ENCODE measurements around the gene ADD1.

ADD1 gene

DNA sequence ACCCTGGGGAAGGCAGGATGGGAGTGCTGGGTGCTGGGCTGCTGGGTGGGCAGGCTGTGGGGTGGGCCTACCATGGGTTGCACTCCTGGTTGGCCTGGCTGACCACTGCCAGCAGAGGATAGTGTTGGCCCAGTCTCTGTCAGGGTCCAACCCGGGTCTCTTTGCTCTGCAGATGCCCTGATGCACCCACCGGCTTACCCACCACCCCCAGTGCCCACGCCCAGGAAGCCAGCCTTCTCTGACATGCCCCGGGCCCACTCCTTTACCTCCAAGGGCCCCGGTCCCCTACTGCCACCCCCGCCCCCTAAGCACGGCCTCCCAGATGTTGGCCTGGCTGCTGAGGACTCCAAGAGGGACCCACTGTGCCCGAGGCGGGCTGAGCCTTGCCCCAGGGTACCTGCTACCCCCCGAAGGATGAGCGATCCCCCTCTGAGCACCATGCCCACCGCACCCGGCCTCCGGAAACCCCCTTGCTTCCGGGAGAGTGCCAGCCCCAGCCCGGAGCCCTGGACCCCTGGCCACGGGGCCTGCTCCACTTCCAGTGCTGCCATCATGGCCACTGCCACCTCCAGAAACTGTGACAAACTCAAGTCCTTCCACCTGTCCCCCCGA is 14.2 kb upstream of the ADD1 start:
- DNase-seq (ENCODE audit: low read depth): no peak
- H3K4me3 ChIP-seq (ENCODE audit: low read depth, low read length): no peak overlapping the region
- TF ChIP-seq, protein P1, sequence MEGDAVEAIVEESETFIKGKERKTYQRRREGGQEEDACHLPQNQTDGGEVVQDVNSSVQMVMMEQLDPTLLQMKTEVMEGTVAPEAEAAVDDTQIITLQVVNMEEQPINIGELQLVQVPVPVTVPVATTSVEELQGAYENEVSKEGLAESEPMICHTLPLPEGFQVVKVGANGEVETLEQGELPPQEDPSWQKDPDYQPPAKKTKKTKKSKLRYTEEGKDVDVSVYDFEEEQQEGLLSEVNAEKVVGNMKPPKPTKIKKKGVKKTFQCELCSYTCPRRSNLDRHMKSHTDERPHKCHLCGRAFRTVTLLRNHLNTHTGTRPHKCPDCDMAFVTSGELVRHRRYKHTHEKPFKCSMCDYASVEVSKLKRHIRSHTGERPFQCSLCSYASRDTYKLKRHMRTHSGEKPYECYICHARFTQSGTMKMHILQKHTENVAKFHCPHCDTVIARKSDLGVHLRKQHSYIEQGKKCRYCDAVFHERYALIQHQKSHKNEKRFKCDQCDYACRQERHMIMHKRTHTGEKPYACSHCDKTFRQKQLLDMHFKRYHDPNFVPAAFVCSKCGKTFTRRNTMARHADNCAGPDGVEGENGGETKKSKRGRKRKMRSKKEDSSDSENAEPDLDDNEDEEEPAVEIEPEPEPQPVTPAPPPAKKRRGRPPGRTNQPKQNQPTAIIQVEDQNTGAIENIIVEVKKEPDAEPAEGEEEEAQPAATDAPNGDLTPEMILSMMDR (IDR thresholded peaks at IDR 0.05; ENCODE audit: low read depth, low read length, missing control alignments): no peak

DNA sequence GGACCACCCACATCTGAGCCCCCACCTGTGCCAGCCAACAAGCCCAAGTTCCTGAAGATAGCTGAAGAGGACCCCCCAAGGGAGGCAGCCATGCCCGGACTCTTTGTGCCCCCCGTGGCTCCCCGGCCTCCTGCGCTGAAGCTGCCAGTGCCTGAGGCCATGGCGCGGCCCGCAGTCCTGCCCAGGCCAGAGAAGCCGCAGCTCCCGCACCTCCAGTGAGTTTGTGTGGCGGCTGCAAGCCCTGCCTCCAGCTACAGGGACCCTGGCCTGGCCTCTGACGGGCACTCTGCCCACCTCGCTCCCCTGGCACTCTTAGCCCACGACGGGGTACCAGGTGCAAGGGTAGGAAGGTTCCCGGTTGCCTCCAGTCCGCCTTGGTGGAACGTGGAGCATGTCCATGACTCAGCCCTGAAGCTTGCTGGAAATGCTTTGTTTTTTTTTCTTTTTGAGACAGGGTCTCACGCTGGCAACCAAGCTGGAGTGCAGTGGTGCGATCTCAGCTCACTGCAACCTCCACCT is 13.7 kb upstream of the ADD1 start:
- TF ChIP-seq, protein P1 (IDR thresholded peaks at IDR 0.05; ENCODE audit: low read depth, low read length, missing control alignments): no peak
- DNase-seq (ENCODE audit: low read depth): no peak
- H3K4me3 ChIP-seq (ENCODE audit: low read depth, low read length): no peak overlapping the region

DNA sequence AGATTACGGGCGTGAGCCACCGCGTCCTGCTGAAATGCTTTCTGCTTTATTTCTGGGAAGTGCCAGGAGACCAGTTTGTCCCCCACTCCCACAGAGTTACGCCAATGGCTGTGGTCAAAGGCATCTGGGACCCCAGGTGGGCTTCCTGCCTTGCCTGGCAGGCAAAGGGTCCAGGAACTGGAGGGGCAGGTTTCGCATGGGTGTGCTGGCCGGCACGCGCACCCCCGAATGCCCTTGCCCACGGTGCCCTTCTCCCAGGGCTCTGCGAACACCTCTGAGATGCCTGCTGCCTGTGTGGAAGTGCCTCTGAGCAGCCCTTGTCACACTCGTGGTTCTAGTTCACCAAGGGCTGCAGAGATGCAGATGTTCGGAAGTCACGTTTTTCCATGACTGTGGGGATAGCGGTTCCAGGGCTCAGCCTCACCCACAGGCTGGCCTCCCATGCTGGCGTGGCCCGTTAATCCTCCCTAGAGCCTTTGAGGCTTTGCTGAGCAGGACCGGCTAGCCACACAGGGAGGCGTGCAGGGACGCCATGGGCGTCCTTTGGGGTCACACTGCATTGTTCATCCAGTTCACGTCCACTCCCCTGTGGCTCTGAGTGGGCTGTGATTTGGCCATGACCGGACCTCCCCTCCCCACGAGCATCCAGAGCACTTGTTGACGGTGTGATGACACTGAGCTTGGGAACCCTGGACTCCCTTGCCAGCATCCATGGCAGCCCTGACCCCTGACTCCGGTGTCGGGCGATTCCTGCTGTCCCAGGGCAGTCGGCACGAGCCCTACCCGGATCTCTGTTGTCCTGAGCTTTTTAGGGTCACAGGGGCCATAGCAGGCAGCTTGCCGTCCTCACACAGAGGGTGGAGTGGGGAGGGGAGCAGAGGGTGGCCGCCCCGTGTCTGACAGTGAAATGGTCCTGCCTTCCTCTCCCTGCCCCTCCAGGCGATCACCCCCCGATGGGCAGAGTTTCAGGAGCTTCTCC is 12.7 kb upstream of the ADD1 start:
- no peak for DNase-seq (ENCODE audit: low read depth)
- no peak overlapping the region for H3K4me3 ChIP-seq (ENCODE audit: low read depth, low read length)
- TF ChIP-seq, protein P1 (IDR thresholded peaks at IDR 0.05; ENCODE audit: low read depth, low read length, missing control alignments): no peak

DNA sequence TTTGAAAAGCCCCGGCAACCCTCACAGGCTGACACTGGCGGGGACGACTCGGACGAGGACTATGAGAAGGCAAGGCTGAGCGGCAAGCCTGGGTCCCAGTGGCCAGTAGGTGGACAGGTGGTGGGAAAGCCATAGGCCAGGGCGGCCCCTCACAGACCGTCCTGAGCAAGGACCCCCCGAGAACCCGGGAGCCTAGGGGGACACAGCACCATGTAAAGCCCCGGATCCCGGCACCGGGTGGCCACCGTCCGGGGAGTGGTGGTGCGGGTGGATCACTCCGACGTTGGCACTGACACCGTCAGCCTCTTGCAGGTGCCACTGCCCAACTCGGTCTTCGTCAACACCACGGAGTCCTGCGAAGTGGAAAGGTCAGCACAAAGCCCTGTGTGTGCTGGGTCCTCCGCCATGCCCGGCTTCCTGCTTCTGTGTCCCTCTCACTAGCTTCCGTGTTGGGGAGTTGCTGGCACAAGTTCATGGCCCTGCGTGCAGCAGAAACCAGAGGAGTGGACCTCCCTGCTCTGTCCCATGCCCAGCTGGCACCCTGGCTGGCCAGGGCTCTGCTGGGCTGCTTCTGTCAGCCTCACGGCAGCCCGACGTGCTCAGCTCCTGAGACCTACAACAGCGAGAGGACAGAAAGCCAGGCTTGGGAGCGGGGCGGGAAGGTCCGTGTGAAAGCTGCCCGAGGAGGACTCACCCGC is 11.9 kb upstream of the ADD1 start:
- no peak overlapping the region for H3K4me3 ChIP-seq (ENCODE audit: low read depth, low read length)
- DNase-seq (ENCODE audit: low read depth): no peak
- TF ChIP-seq, protein P1 (IDR thresholded peaks at IDR 0.05; ENCODE audit: low read depth, low read length, missing control alignments): no peak

DNA sequence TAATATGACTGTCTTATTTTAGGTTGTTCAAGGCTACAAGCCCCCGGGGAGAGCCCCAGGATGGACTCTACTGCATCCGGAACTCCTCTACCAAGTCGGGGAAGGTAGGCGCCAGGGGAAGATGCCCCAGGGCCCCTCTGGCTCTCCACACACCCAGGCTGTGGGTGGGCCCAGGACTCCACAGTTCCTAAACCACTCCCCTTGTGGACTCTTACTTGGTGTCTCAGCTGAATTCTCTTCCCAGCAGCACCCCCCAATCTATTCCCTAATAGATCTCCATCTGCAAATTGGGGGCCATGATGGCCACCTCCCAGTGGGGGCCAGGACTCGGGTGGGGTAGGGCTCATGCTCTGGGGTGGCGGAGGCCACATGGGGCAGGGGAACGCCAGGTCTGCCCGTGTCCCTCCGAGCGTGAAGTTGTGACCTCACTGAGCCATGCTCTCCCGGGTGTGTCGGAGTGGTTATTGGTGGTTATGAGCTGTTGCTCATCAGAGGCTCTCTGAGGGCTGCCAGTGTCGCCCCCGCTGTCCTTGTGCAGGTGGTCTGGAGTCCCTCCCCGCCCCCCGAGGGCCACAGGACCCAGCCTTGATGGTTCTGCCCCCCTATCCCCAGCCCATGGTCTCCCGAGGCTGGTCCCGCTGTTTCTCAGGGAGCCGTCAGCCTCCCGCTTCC is 11.2 kb upstream of the ADD1 start:
- DNase-seq (ENCODE audit: low read depth): no peak

More for the DNA sequence above, 11.2 kb upstream of the ADD1 start:
- TF ChIP-seq, protein P1 (IDR thresholded peaks at IDR 0.05; ENCODE audit: low read depth, low read length, missing control alignments): no peak
- no peak overlapping the region for H3K4me3 ChIP-seq (ENCODE audit: low read depth, low read length)

Measured in GM12864 (cell line).